Measurements from ENCODE around the gene STK17B.

Gene STK17B

GRCh38 chr2:196174404-196174803, 3.0 kb upstream of the STK17B start:
- Histone ChIP-seq H3K4me1 (ENCODE audit: insufficient read depth, low read length) (no peaks in the 10 kb centered on the region; the same call in 1 of the 2 replicates), H3K9me3 (ENCODE audit: control insufficient read depth, insufficient read depth, low read length) (no peaks in the 10 kb centered on the region), H3K36me3 (ENCODE audit: insufficient read depth, low read length) (no peaks in the 10 kb centered on the region), H3K9ac (ENCODE audit: low read depth, low read length) (no peak overlapping the region)

DNA sequence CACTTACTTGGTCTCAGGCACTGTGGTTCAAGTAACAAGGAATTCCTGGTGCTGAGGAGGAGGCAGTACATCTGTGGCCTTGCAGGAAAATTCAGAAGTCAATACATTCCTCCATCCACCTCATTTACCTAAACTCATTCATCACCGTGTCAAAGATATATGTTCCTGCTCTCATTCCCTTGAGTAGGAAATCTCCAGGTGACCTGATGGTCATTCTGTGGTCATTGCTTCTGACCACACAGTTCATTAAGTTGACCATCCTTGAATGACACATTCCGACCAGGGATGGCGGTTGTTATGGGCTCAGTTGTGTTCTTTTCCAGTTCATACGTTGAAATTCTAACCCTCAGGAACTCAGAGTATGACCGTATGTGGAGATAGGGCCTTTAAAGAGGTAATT, 2.1 kb upstream of the STK17B start:
- no peak overlapping the region for H3K9ac ChIP-seq (ENCODE audit: low read depth, low read length)
- no peaks in the 10 kb centered on the region for H3K9me3 ChIP-seq (ENCODE audit: control insufficient read depth, insufficient read depth, low read length)
- H3K36me3 ChIP-seq (ENCODE audit: insufficient read depth, low read length) = no peaks in the 10 kb centered on the region
- no peaks in the 10 kb centered on the region; the same call in 1 of the 2 replicates for H3K4me1 ChIP-seq (ENCODE audit: insufficient read depth, low read length)

DNA sequence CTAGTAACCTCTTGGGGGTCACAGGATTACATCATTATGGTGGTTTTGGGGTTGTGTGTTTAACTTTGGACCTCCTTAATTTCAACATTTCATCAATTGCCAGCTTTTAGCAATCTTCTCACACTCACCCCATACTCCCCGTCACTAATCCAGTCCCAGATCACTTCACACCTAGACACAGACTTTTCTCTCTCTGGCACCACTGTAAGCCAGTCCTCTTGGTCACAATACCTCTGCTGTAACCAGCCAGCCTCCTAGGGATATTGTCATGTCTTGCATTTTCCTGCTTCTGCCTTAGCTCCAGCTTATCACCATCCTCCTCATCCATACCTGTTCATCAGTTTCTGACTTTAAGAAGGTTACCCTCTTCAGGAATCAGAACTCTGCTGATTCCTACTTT, 1.6 kb upstream of the STK17B start:
- Histone ChIP-seq H3K9ac (ENCODE audit: low read depth, low read length) (no peak overlapping the region), H3K36me3 (ENCODE audit: insufficient read depth, low read length) (no peaks in the 10 kb centered on the region), H3K9me3 (ENCODE audit: control insufficient read depth, insufficient read depth, low read length) (no peaks in the 10 kb centered on the region), H3K4me1 (ENCODE audit: insufficient read depth, low read length) (peaks cover under 1% of the 10 kb centered on the region)

GRCh38 chr2:196171946-196172345, 568 bp upstream of the STK17B start:
- H3K36me3 ChIP-seq (ENCODE audit: insufficient read depth, low read length) = no peaks in the 10 kb centered on the region
- H3K9me3 ChIP-seq (ENCODE audit: control insufficient read depth, insufficient read depth, low read length) = no peaks in the 10 kb centered on the region
- H3K4me1 ChIP-seq (ENCODE audit: insufficient read depth, low read length) = peaks cover 10% of the 10 kb centered on the region
- H3K9ac ChIP-seq (ENCODE audit: low read depth, low read length) = peak overlapping the region; percentile 78

DNA sequence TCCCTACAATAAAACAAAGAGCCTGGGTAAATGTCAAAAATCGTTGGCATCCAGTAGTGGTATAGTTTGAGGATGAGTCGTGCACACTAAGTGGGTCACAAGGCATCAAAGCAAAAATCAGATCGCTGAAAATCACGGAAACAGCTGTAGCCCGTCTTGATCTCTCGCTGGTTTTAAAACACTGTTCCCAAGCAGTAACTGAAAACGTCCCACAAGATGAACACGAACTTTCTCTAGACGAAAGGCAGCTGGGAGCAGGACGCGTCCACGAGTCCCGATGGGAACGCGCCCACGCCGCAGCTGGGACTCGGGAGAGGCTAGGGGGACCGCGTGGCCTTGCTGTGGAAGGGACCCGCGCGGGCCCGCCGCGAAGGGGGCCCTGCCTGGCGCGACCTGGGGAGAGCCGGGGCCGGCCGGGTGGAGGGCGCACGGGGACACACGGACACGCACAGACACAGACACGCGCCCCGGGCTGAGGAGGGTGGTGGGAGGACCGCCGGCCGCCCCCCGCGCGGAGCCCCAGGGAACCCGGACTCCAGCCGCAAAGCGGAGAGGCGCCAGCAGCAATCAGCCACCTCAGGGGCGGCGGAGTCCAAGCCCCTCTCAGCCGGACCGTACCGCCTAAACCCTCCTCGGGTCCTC, 651 bp downstream of the STK17B start:
- peak overlapping the region; percentile 82 for H3K9ac ChIP-seq (ENCODE audit: low read depth, low read length)
- H3K36me3 ChIP-seq (ENCODE audit: insufficient read depth, low read length) = no peaks in the 10 kb centered on the region
- no peaks in the 10 kb centered on the region for H3K9me3 ChIP-seq (ENCODE audit: control insufficient read depth, insufficient read depth, low read length)
- peaks cover 13% of the 10 kb centered on the region for H3K4me1 ChIP-seq (ENCODE audit: insufficient read depth, low read length)

DNA sequence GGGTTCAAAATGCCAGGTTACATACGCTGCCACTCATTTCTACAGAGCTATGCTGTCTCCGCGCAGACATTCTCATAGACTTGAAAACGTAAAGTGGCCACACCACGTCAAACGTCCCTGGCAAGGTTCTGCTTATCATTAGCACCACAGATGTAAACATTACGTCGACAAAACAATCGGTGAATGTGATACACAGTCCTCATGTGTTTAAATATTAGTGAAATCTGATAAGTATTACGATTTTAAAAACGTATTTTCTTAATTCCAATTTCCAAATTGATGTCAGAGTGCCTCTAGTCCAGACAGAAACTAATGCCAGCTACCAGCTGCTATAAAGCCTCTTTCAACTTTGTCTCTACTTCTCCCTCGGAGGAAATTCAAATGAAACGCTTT, 1.2 kb downstream of the STK17B start:
- peak overlapping the region; percentile 82; the same call in 1 of the 2 replicates for H3K9ac ChIP-seq (ENCODE audit: low read depth, low read length)
- H3K4me1 ChIP-seq (ENCODE audit: insufficient read depth, low read length) = peaks cover 13% of the 10 kb centered on the region
- H3K9me3 ChIP-seq (ENCODE audit: control insufficient read depth, insufficient read depth, low read length) = no peaks in the 10 kb centered on the region
- no peaks in the 10 kb centered on the region for H3K36me3 ChIP-seq (ENCODE audit: insufficient read depth, low read length)

- no peak overlapping the region; the same call in 1 of the 2 replicates for H3K9ac ChIP-seq (ENCODE audit: low read depth, low read length)
- peaks cover 13% of the 10 kb centered on the region for H3K4me1 ChIP-seq (ENCODE audit: insufficient read depth, low read length)
- no peaks in the 10 kb centered on the region for H3K36me3 ChIP-seq (ENCODE audit: insufficient read depth, low read length)
- no peaks in the 10 kb centered on the region for H3K9me3 ChIP-seq (ENCODE audit: control insufficient read depth, insufficient read depth, low read length)
Observed at GRCh38 chr2:196169516-196169915, 1.9 kb downstream of the STK17B start.

DNA sequence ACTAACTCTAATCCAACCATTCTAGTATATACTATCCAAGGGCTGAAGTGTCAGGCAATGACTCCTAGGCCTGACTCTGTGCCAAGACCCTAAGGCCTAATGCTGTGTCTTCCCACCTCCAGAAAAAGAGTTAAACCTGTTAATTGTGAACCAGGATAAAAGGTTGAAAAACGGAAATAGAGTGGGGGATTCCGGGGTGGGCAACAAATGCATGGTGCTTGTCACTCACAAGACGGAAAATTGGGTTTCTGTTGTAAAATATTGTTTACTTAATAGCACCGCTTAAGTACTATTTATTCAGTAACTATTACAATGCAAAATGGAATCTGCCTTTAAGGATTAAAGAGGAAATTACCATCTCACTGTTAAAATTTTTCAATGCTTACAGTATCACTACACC, 3.2 kb downstream of the STK17B start:
- Histone ChIP-seq H3K9me3 (ENCODE audit: control insufficient read depth, insufficient read depth, low read length) (no peaks in the 10 kb centered on the region), H3K36me3 (ENCODE audit: insufficient read depth, low read length) (no peaks in the 10 kb centered on the region), H3K4me1 (ENCODE audit: insufficient read depth, low read length) (peaks cover 13% of the 10 kb centered on the region), H3K9ac (ENCODE audit: low read depth, low read length) (no peak overlapping the region)

- Histone ChIP-seq H3K9ac (ENCODE audit: low read depth, low read length) (no peak overlapping the region), H3K36me3 (ENCODE audit: insufficient read depth, low read length) (no peaks in the 10 kb centered on the region), H3K4me1 (ENCODE audit: insufficient read depth, low read length) (peaks cover 13% of the 10 kb centered on the region)
Observed at GRCh38 chr2:196167666-196168065, 3.7 kb downstream of the STK17B start.

GRCh38 chr2:196166876-196167275, 4.5 kb downstream of the STK17B start:
- peaks cover 13% of the 10 kb centered on the region for H3K4me1 ChIP-seq (ENCODE audit: insufficient read depth, low read length)
- H3K9ac ChIP-seq (ENCODE audit: low read depth, low read length) = no peak overlapping the region
- H3K9me3 ChIP-seq (ENCODE audit: control insufficient read depth, insufficient read depth, low read length) = no peaks in the 10 kb centered on the region
- H3K36me3 ChIP-seq (ENCODE audit: insufficient read depth, low read length) = no peaks in the 10 kb centered on the region

More at GRCh38 chr2:196167666-196168065, 3.7 kb downstream of the STK17B start:
- no peaks in the 10 kb centered on the region for H3K9me3 ChIP-seq (ENCODE audit: control insufficient read depth, insufficient read depth, low read length)

DNA sequence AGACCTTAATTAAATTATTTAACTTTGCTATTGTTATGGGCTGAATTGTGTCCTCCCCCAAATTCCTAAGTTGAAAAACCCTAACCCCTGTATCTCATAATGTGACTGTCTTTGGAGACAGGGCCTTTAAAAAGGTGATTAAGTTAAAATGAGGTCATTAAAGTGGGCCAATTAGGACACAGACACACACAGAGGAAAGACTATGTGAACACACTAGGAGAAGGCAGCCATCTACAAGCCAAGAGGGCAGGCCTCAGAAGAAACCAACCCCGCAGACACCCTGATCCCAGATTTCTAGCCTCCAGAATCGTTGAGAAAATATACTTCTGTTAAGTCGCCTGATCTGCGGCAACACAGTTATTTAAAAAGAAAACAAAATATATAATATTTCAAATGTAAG, 6.4 kb downstream of the STK17B start:
- Histone ChIP-seq H3K9me3 (ENCODE audit: control insufficient read depth, insufficient read depth, low read length) (no peaks in the 10 kb centered on the region), H3K4me1 (ENCODE audit: insufficient read depth, low read length) (peaks cover 13% of the 10 kb centered on the region), H3K36me3 (ENCODE audit: insufficient read depth, low read length) (no peaks in the 10 kb centered on the region), H3K9ac (ENCODE audit: low read depth, low read length) (no peak overlapping the region)

GRCh38 chr2:196163285-196163684, 8.1 kb downstream of the STK17B start:
- Histone ChIP-seq H3K36me3 (ENCODE audit: insufficient read depth, low read length) (no peaks in the 10 kb centered on the region), H3K9me3 (ENCODE audit: control insufficient read depth, insufficient read depth, low read length) (no peaks in the 10 kb centered on the region; the same call in 1 of the 2 replicates), H3K9ac (ENCODE audit: low read depth, low read length) (no peak overlapping the region), H3K4me1 (ENCODE audit: insufficient read depth, low read length) (peaks cover 13% of the 10 kb centered on the region; the same call in 1 of the 2 replicates)

GRCh38 chr2:196162586-196163175, 8.7 kb downstream of the STK17B start:
- no peaks in the 10 kb centered on the region for H3K36me3 ChIP-seq (ENCODE audit: insufficient read depth, low read length)
- no peaks in the 10 kb centered on the region; the same call in 1 of the 2 replicates for H3K9me3 ChIP-seq (ENCODE audit: control insufficient read depth, insufficient read depth, low read length)
- no peak overlapping the region for H3K9ac ChIP-seq (ENCODE audit: low read depth, low read length)
- H3K4me1 ChIP-seq (ENCODE audit: insufficient read depth, low read length) = peaks cover 10% of the 10 kb centered on the region; the same call in 1 of the 2 replicates

DNA sequence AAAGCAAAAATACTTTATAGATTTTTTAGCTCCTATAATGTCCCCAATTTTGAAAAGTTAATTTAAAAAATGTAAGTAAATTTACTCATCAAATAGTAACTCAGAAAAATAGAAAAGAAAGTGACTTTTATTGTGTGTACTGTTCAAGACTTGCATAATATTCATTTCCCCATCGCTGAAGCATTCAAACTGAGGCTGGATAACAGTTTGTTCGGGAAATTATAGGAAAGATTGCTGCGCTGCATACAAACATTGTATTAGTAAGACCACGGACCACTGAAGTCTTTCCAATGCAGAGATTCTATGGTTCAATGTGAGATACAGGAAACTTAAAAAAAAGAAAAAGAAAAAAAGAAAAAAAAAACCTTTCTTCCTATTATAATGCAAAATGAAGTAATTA, 10.4 kb downstream of the STK17B start:
- Histone ChIP-seq H3K9ac (ENCODE audit: low read depth, low read length) (no peak overlapping the region), H3K4me1 (ENCODE audit: insufficient read depth, low read length) (no peaks in the 10 kb centered on the region; the same call in 1 of the 2 replicates), H3K36me3 (ENCODE audit: insufficient read depth, low read length) (no peaks in the 10 kb centered on the region), H3K9me3 (ENCODE audit: control insufficient read depth, insufficient read depth, low read length) (no peaks in the 10 kb centered on the region; the same call in 1 of the 2 replicates)

DNA sequence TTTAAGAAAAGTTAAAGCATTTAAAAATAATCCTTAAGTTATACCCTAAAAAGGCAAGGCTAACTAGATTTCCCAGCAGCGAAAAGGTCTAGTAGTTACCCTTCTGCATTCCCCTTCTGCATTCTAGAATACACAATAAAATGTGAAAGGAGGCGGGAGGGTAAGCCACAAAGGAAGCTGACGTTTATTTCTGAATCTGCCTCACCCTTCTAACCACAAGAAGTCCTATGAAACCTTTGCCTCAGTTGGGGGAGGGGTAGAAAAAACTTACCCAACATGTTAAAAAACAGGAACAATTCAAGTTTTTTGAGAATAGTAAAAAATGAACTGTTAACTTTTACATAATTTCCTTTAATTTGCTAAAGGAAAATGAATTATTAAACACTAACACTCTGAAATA, 11.3 kb downstream of the STK17B start:
- no peaks in the 10 kb centered on the region for H3K36me3 ChIP-seq (ENCODE audit: insufficient read depth, low read length)

More for the DNA sequence above, 11.3 kb downstream of the STK17B start:
- no peaks in the 10 kb centered on the region for H3K4me1 ChIP-seq (ENCODE audit: insufficient read depth, low read length)
- no peaks in the 10 kb centered on the region; the same call in 1 of the 2 replicates for H3K9me3 ChIP-seq (ENCODE audit: control insufficient read depth, insufficient read depth, low read length)
- no peak overlapping the region for H3K9ac ChIP-seq (ENCODE audit: low read depth, low read length)
